Measurements from ENCODE around the gene GYPC.
"Not testable (repeated sequence)": the region's sequence is repeated elsewhere in the genome, so short reads cannot be mapped to it uniquely, and the experiment has no call there.

GRCh38 chr2:126688594-126688993 lies 32.6 kb downstream of the GYPC start:
- TF ChIP-seq CTCF (conservative IDR thresholded peaks at IDR 0.05 in 1 of 2, IDR thresholded peaks at IDR 0.05 in 1 of 2; ENCODE audit: extremely low read depth in 1 of 2, insufficient read depth in 1 of 2, low read depth in 1 of 2, low read length in 2 of 2); EZH2 (IDR thresholded peaks at IDR 0.05; ENCODE audit: borderline replicate concordance, low read length): not testable (repeated sequence)

Measured in mammary epithelial cell (primary cell).